HEK293T (cell line): ENCODE results near the gene CLECL1.

Experiments used
- BHLHE40 ChIP-seq: fragments of 450-650 bp; IDR thresholded peaks from 2 replicates; pipeline ENCODE4 v1.6.1; 2016; ENCODE audit warnings: mild to moderate bottlenecking, moderate library complexity, borderline replicate concordance
- FOXA1 ChIP-seq: fragments of 450-650 bp; IDR thresholded peaks from 2 replicates; pipeline ENCODE4 v1.6.1; 2016; ENCODE audit warnings: mild to moderate bottlenecking
- FOXK2 ChIP-seq: fragments of 450-650 bp; IDR thresholded peaks from 2 replicates; pipeline ENCODE4 v1.6.1; 2016; ENCODE audit warnings: mild to moderate bottlenecking
- FOXM1 ChIP-seq: fragments of 450-650 bp; IDR thresholded peaks from 2 replicates; pipeline ENCODE4 v1.6.1; 2017; ENCODE audit warnings: mild to moderate bottlenecking, borderline replicate concordance
- HDGF ChIP-seq: fragments of 450-650 bp; IDR thresholded peaks from 2 replicates; pipeline ENCODE4 v1.6.1; 2017; ENCODE audit warnings: antibody characterized with exemption, borderline replicate concordance
- LEF1 ChIP-seq: fragments of 450-650 bp; IDR thresholded peaks from 2 replicates; pipeline ENCODE4 v1.6.1; 2017; ENCODE audit warnings: mild to moderate bottlenecking, borderline replicate concordance
- SP1 ChIP-seq: fragments of 450-650 bp; IDR thresholded peaks from 2 replicates; pipeline ENCODE4 v1.6.1; 2017
- SUZ12 ChIP-seq: fragments of 450-650 bp; IDR thresholded peaks from 2 replicates; pipeline ENCODE4 v1.6.1; 2016; ENCODE audit warnings: mild to moderate bottlenecking
- ZNF384 ChIP-seq: fragments of 450-650 bp; IDR thresholded peaks from 2 replicates; pipeline ENCODE4 v1.6.1; 2016

- TF ChIP-seq FOXA1 = no peak
- no peak for TF ChIP-seq FOXK2
- no peak for TF ChIP-seq HDGF
- TF ChIP-seq BHLHE40 = no peak
- TF ChIP-seq ZNF384 = no peak
- TF ChIP-seq LEF1 = no peak
- TF ChIP-seq SUZ12 = no peak
- TF ChIP-seq SP1 = no peak
- no peak for TF ChIP-seq FOXM1
These were observed 25.5 kb downstream of the CLECL1 start for GRCh38 chr12:9707356-9707755.
